Measurements from ENCODE around the gene ADCK2. TPM values are rescaled to one million over a fixed set of nuclear protein-coding genes. Genes with fewer than 3 reads are reported as not detected.
"Not testable (repeated sequence)": the region's sequence is repeated elsewhere in the genome, so short reads cannot be mapped to it uniquely, and the experiment has no call there.

The ADCK2 gene
- total RNA-seq, 1 donor from 2014 or later, result 40.9 TPM

DNA sequence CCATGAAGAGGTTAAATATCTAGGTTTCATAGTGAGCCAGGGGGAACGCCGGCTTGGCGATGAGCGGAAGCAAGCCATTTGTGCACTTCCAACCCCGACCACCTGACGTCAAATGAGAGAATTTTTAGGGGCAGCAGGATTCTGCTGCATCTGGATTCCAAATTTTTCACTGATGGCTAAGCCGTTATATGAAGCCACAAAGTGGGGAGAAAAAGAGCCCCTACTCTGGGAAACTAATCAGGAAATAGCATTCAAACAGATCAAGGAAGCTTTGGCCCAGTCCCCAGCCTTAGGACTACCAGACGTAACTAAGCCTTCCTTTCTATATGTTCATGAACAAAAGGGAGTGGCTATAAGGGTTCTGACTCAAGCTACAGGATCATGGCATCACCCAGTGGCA is 12.9 kb upstream of the ADCK2 start:
- H3K36me3 ChIP-seq (ENCODE audit: control insufficient read depth, insufficient read depth, low read length), result no peaks in the 10 kb centered on the region
- no peak overlapping the region for H3K4me3 ChIP-seq (ENCODE audit: low read depth, low read length)
- H3K27me3 ChIP-seq (ENCODE audit: control insufficient read depth, insufficient read depth, low read length), result no peaks in the 10 kb centered on the region
- no peak for TF ChIP-seq CTCF (IDR thresholded peaks at IDR 0.05; ENCODE audit: insufficient read depth, low read length, poor library complexity, severe bottlenecking)
- no peak for DNase-seq (ENCODE audit: low read depth)

DNA sequence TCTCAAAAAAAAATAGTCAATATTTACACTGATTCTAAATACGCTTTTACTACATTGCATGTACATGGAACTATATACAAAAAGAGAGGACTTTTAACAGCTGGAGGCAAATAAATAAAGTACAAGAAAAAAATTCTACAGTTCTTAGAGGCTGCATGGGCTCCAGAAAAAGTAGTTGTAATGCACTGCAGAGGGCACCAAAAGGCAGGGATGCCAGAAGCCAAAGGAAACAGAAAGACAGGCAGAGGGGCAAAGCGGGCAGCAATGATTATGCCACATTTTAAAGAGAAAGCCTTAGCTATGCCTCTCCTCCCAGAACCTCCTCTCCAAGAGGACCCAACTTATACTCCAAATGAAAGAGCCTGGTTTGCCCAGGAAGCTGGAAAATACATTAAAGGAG is 11.6 kb upstream of the ADCK2 start:
- H3K4me3 ChIP-seq (ENCODE audit: low read depth, low read length), result no peak overlapping the region
- no peak for DNase-seq (ENCODE audit: low read depth)
- TF ChIP-seq CTCF (IDR thresholded peaks at IDR 0.05; ENCODE audit: insufficient read depth, low read length, poor library complexity, severe bottlenecking), result peak; percentile 36

GRCh38 chr7:140662938-140663337 is 9.8 kb upstream of the ADCK2 start:
- DNase-seq (ENCODE audit: low read depth); H3K36me3 ChIP-seq (ENCODE audit: control insufficient read depth, insufficient read depth, low read length); H3K27me3 ChIP-seq (ENCODE audit: control insufficient read depth, insufficient read depth, low read length); H3K4me3 ChIP-seq (ENCODE audit: low read depth, low read length): not testable (repeated sequence)

More for the DNA sequence above, 11.6 kb upstream of the ADCK2 start:
- H3K36me3 ChIP-seq (ENCODE audit: control insufficient read depth, insufficient read depth, low read length), result no peaks in the 10 kb centered on the region
- H3K27me3 ChIP-seq (ENCODE audit: control insufficient read depth, insufficient read depth, low read length), result no peaks in the 10 kb centered on the region

- TF ChIP-seq CTCF (IDR thresholded peaks at IDR 0.05; ENCODE audit: insufficient read depth, low read length, poor library complexity, severe bottlenecking), result no peak
- Histone ChIP-seq H3K4me3 (ENCODE audit: low read depth, low read length) (no peak overlapping the region), H3K27me3 (ENCODE audit: control insufficient read depth, insufficient read depth, low read length) (no peaks in the 10 kb centered on the region), H3K36me3 (ENCODE audit: control insufficient read depth, insufficient read depth, low read length) (no peaks in the 10 kb centered on the region)
- DNase-seq (ENCODE audit: low read depth), result no peak
Measured at GRCh38 chr7:140667476-140667875, 5.3 kb upstream of the ADCK2 start.

- Histone ChIP-seq H3K4me3 (ENCODE audit: low read depth, low read length) (no peak overlapping the region), H3K36me3 (ENCODE audit: control insufficient read depth, insufficient read depth, low read length) (no peaks in the 10 kb centered on the region), H3K27me3 (ENCODE audit: control insufficient read depth, insufficient read depth, low read length) (no peaks in the 10 kb centered on the region)
- no peak for DNase-seq (ENCODE audit: low read depth)
- no peak for TF ChIP-seq CTCF (IDR thresholded peaks at IDR 0.05; ENCODE audit: insufficient read depth, low read length, poor library complexity, severe bottlenecking)
Measured at GRCh38 chr7:140668641-140669040, 4.1 kb upstream of the ADCK2 start.

DNA sequence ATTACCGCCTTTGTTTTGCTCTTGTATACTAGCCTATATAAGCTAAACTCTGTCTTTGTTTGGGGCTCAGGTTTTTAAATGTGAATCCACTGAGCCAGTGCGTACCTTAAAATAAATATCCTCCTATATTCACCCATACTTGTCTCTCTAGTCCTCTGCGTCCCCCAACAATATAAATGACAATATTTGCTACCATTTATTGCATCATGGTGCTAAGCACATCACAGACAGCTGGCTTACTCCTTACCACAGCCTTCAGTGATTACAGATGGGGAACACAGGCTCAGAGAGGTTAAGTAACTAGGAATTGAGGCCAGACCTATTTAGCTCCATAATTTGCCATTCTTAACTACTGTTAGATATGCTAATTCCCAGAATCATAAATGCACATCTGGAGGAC is 3.4 kb upstream of the ADCK2 start:
- DNase-seq (ENCODE audit: low read depth), result no peak
- no peak overlapping the region for H3K4me3 ChIP-seq (ENCODE audit: low read depth, low read length)
- TF ChIP-seq CTCF (IDR thresholded peaks at IDR 0.05; ENCODE audit: insufficient read depth, low read length, poor library complexity, severe bottlenecking), result no peak
- no peaks in the 10 kb centered on the region for H3K36me3 ChIP-seq (ENCODE audit: control insufficient read depth, insufficient read depth, low read length)
- no peaks in the 10 kb centered on the region for H3K27me3 ChIP-seq (ENCODE audit: control insufficient read depth, insufficient read depth, low read length)

- H3K4me3 ChIP-seq (ENCODE audit: low read depth, low read length); H3K27me3 ChIP-seq (ENCODE audit: control insufficient read depth, insufficient read depth, low read length); H3K36me3 ChIP-seq (ENCODE audit: control insufficient read depth, insufficient read depth, low read length); DNase-seq (ENCODE audit: low read depth): not testable (repeated sequence)
Measured at GRCh38 chr7:140669862-140670261, 2.9 kb upstream of the ADCK2 start.

All from kidney epithelial cell (primary cell).